ENCODE measurements around the gene APOL2. TPM values are rescaled to one million over a fixed set of nuclear protein-coding genes. Genes with fewer than 3 reads are reported as not detected.
A peak's percentile ranks its signal among the peaks of the same experiment; 100 is the strongest.
"Not testable (repeated sequence)": the region's sequence is repeated elsewhere in the genome, so short reads cannot be mapped to it uniquely, and the experiment has no call there.

Gene APOL2
- total RNA-seq, 1 donor from 2014 or later = 7.1 TPM

DNA sequence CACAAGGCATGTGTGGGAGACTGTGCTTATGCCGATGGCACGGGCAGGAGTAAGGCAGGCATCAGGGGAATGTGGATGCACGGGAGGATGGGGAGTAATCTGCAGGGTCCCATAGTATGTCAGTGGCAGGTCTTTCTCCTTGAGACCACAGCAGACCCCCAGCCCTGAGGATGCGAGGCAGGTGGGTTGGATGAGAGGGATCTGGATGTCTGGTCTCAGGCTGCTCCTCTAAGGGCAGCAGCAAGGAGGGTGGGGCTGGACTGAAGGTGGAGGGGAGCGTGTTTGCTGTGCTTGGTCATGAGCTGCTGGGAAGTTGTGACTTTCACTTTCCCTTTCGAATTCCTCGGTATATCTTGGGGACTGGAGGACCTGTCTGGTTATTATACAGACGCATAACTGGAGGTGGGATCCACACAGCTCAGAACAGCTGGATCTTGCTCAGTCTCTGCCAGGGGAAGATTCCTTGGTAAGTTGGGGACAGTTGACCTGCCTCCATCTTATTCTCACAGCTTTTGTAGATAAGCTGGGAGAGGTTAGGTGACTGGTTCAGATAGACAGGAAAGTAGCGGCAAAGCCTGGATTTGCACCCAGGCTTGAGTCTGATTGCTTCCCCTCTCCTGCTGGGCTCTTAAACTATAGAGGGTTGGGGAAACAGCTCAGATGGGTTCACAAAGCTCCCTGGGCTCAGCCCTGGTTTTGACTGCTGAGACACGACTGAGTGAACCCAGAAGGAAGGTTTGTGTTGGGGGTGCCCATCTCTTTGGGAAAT, 13.6 kb upstream of the APOL2 start, which contains the start of gene APOL1:
Gene APOL1 (plus strand): TSS at position 380 of the 769 bp plus-strand sequence. CDS start 1,823 bp downstream, outside the sequence.
- Histone ChIP-seq H3K27me3 (ENCODE audit: control insufficient read depth, insufficient read depth, low read length) (no peaks in the 10 kb centered on the region), H3K36me3 (ENCODE audit: control insufficient read depth, insufficient read depth, low read length) (no peaks in the 10 kb centered on the region), H3K4me3 (ENCODE audit: low read depth, low read length) (peak within 1 kb of the TSS; percentile 27)
- TF ChIP-seq, protein P1, sequence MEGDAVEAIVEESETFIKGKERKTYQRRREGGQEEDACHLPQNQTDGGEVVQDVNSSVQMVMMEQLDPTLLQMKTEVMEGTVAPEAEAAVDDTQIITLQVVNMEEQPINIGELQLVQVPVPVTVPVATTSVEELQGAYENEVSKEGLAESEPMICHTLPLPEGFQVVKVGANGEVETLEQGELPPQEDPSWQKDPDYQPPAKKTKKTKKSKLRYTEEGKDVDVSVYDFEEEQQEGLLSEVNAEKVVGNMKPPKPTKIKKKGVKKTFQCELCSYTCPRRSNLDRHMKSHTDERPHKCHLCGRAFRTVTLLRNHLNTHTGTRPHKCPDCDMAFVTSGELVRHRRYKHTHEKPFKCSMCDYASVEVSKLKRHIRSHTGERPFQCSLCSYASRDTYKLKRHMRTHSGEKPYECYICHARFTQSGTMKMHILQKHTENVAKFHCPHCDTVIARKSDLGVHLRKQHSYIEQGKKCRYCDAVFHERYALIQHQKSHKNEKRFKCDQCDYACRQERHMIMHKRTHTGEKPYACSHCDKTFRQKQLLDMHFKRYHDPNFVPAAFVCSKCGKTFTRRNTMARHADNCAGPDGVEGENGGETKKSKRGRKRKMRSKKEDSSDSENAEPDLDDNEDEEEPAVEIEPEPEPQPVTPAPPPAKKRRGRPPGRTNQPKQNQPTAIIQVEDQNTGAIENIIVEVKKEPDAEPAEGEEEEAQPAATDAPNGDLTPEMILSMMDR (IDR thresholded peaks at IDR 0.05; ENCODE audit: insufficient read depth, low read length, severe bottlenecking) = no peak
- peak; percentile 18 for FAIRE-seq
- peak; percentile 56 for DNase-seq (ENCODE audit: low read depth)

DNA sequence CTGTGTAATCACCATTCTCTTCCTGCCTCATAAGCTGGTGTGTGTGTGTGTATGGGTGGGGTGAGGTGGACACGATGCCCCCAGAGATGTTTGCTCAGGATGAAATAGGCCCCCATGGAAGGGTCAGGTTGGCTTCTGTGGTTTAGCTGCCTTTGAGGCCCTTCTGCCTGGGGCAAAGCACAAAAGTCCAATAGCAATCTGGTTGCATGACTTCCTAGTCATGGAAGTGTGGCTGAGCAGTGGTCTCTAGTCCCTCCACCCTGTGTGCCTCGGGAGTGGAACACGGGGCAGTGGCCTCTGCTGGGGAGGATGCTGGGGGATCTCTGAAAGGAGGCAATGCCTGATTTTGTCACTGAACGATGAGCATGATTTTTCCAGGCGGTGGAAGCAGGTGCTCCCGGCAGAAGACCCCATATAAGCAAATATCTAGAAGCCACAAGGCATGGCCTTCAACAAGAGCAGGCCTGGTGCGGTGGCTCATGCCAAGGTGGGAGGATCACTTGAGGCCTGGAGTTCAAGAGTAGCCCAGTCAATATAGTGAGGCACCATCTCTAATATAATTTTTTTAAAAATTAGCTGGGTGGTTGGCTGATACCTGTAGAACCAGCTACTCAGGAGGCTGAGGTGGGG, 12.8 kb upstream of the APOL2 start:
- not testable (repeated sequence) for DNase-seq (ENCODE audit: low read depth); H3K27me3 ChIP-seq (ENCODE audit: control insufficient read depth, insufficient read depth, low read length); H3K36me3 ChIP-seq (ENCODE audit: control insufficient read depth, insufficient read depth, low read length); H3K4me3 ChIP-seq (ENCODE audit: low read depth, low read length)
- FAIRE-seq = peak; percentile 7

DNA sequence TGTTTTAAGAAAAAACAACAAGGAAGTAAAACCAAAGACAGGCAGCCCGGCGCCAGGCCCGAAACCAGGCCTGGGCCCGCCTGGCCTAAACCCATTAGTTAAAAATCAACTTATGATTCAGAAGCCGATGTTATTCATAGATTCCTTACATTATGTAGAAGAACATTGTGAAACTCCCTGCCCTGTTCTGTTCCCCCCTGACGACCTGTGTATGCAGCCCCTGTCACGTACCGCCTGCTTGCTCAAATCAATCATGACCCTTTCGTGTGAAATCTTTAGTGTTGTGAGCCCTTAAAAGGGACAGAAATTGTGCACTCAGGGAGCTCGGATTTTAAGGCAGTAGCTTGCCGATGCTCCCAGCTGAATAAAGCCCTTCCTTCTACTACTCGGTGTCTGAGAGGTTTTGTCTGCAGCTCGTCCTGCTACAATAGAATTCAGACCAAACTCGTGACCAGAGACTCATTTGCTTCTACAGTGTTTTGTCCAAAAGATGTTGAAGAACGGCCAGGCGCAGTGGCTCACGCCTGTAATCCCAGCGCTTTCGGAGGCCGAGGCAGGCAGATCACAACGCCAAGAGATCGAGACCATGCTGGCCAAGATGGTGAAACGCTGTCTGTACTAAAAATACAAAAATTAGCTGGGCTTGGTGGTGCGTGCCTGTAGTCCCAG, 11.1 kb upstream of the APOL2 start:
- H3K4me3 ChIP-seq (ENCODE audit: low read depth, low read length); FAIRE-seq; H3K36me3 ChIP-seq (ENCODE audit: control insufficient read depth, insufficient read depth, low read length); H3K27me3 ChIP-seq (ENCODE audit: control insufficient read depth, insufficient read depth, low read length): not testable (repeated sequence)
- DNase-seq (ENCODE audit: low read depth) = peak; percentile 49

DNA sequence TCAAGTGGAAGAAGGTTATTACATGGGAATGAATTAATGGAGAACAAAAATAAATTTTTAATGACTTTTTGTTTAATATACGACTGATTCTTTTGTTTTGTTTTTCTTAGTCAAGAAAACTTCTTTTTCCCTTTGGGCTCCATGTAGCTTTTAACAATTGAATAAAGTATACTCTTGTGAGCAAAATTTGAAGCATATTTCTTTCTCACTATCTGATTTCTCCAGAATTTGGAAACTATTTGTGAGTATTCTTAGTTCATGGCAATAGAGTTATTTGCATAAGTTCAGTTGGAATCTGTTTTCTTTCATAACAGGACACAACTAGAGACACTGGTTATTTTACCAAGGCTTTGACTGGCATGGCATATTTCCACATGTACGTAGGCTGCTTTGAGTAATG, 9.8 kb upstream of the APOL2 start:
- no peak overlapping the region for H3K4me3 ChIP-seq (ENCODE audit: low read depth, low read length)
- H3K27me3 ChIP-seq (ENCODE audit: control insufficient read depth, insufficient read depth, low read length) = no peaks in the 10 kb centered on the region
- H3K36me3 ChIP-seq (ENCODE audit: control insufficient read depth, insufficient read depth, low read length) = no peaks in the 10 kb centered on the region
- DNase-seq (ENCODE audit: low read depth) (no peak), FAIRE-seq (no peak)
- TF ChIP-seq, protein P1 (IDR thresholded peaks at IDR 0.05; ENCODE audit: insufficient read depth, low read length, severe bottlenecking) = no peak

DNA sequence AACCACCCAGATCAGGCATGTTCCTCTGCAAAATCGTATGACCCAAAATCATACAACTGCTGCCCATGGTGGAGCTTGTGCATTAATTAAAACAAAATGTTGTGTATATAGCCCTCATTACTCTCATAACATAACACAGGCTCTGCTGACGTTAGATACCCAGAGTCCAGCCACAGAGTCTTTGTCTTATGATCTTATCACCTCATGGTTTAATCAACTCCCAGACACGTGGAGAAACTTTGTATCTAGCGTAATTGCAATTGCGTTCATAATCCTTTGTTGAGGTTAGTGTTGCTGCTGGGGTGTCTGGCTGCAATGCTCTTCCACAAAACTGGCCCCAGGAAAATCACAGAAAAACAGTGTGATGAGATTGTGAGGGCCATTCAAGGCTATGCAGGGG, 8.6 kb upstream of the APOL2 start:
- H3K27me3 ChIP-seq (ENCODE audit: control insufficient read depth, insufficient read depth, low read length) = no peaks in the 10 kb centered on the region
- DNase-seq (ENCODE audit: low read depth) = no peak
- no peak overlapping the region for H3K4me3 ChIP-seq (ENCODE audit: low read depth, low read length)
- TF ChIP-seq, protein P1 (IDR thresholded peaks at IDR 0.05; ENCODE audit: insufficient read depth, low read length, severe bottlenecking) = no peak
- FAIRE-seq = no peak
- H3K36me3 ChIP-seq (ENCODE audit: control insufficient read depth, insufficient read depth, low read length) = no peaks in the 10 kb centered on the region

DNA sequence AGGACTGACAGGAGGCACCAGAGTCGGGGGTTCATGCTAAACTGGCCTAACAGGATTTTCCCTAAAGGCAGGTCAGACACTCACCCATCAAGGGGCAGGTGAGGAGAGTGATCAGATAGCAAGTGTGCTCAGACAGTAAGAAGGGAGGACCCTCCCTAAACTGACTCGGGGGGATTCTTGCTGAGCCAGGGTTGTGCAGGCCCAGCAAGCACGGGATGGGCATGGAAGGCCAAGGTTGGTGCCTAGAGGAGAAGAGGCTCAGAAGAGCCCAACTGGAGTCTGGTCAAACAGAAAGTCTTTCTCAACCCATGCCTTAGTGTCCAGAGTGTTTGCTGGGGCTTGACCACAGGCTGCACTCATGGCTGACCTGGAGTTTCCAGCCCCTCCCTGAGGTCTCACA, 7.4 kb upstream of the APOL2 start:
- no peak overlapping the region for H3K4me3 ChIP-seq (ENCODE audit: low read depth, low read length)
- FAIRE-seq (no peak), DNase-seq (ENCODE audit: low read depth) (no peak)
- no peaks in the 10 kb centered on the region for H3K36me3 ChIP-seq (ENCODE audit: control insufficient read depth, insufficient read depth, low read length)
- H3K27me3 ChIP-seq (ENCODE audit: control insufficient read depth, insufficient read depth, low read length) = no peaks in the 10 kb centered on the region
- TF ChIP-seq, protein P1 (IDR thresholded peaks at IDR 0.05; ENCODE audit: insufficient read depth, low read length, severe bottlenecking) = no peak

Data from bronchial epithelial cell (primary cell).